Tibial artery (tissue), 4 donors: ENCODE results near the gene MAP6D1.

Experiments used
- DNase-seq, 2 donors: peaks; one replicate each; pipeline ENCODE4 v3.0.0-alpha.2; 2019
- H3K27ac ChIP-seq, 2 donors: fragments of 200-600 bp; sonication (generic) in 1 of 2; 1 replicate in 1 of 2; 2 replicates in 1 of 2; pipeline ENCODE4 v1.5.1; 2018 to 2019; ENCODE audit warnings: mild to moderate bottlenecking in 1 of 2
- H3K27me3 ChIP-seq, 2 donors: fragments of 200-600 bp; sonication (generic) in 1 of 2; one replicate each; pipeline versions ENCODE4 v1.5.1 to v1.6.0; 2016 to 2019
- H3K36me3 ChIP-seq, 3 donors: fragments of 200-600 bp; sonication (generic) in 2 of 3; one replicate each; pipeline ENCODE4 v1.5.1; 2016 to 2019; ENCODE audit warnings: mild to moderate bottlenecking in 2 of 3
- H3K4me1 ChIP-seq, 4 donors: fragments of 200-600 bp; sonication (generic) in 2 of 4; 1 replicate in 3 of 4; 2 replicates in 1 of 4; pipeline ENCODE4 v1.5.1; 2016 to 2019
- H3K4me3 ChIP-seq, 2 donors: fragments of 200-600 bp; sonication (generic) in 1 of 2; 1 replicate in 1 of 2; 2 replicates in 1 of 2; pipeline ENCODE4 v1.5.1; 2018 to 2019; ENCODE audit warnings: mild to moderate bottlenecking in 2 of 2
- H3K9me3 ChIP-seq, 3 donors: fragments of 200-600 bp; sonication (generic) in 1 of 3; one replicate each; pipeline ENCODE4 v1.5.1; 2016 to 2019
- CTCF ChIP-seq, 2 experiments: fragments of 200-600 bp in 1 of 2; fragments of 450-650 bp in 1 of 2; IDR thresholded peaks; one replicate each; pipeline ENCODE4 v1.5.1; 2017 to 2019; ENCODE audit warnings: antibody characterized with exemption in 2 of 2, mild to moderate bottlenecking in 1 of 2, moderate library complexity in 1 of 2
- intact Hi-C: fragments of 100-400 bp; cut with DNase I; formaldehyde crosslinking; loops from one replicate; pipeline ENCODE4 v1.15.0; 2023; ENCODE audit warnings: low total_unique reads

MAP6D1 gene

DNA sequence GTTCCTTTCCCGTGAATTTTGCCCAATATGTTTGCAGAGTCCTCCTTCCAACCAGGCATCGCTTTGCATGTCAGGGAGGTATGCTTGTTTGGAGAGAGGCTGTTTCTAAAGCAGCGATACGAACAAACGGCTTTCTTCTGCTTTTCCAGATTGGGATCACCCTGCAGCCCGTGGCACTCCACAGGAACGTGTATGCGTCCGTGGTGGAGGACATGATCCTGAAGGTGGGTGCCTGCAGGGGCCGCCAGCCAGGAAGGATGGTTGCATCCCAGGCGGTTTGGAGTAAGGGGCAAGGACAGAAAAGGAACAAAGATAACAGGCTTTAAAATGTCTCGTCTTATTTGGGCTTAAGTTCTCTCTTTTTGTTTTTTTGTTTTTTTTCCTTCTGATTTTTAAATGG is 17.5 kb downstream of the MAP6D1 start:
- no peak for TF ChIP-seq CTCF (IDR thresholded peaks at IDR 0.05)
- Histone ChIP-seq H3K27ac (no peak overlapping the region), H3K4me1 (no peaks in the 10 kb centered on the region), H3K27me3 (no peaks in the 10 kb centered on the region), H3K4me3 (no peak overlapping the region), H3K36me3 (peaks cover 52 to 99% (median 92%) of the 10 kb centered on the region in 3 donors), H3K9me3 (no peaks in the 10 kb centered on the region)
- DNase-seq = no peak
- intact Hi-C loops = no loop called here

GRCh38 chr3:183807209-183807728 is 18.1 kb downstream of the MAP6D1 start:
- Histone ChIP-seq H3K9me3 (no peaks in the 10 kb centered on the region), H3K4me3 (no peak overlapping the region), H3K27me3 (no peaks in the 10 kb centered on the region), H3K36me3 (peaks cover 54 to 99% (median 97%) of the 10 kb centered on the region in 3 donors), H3K4me1 (no peaks in the 10 kb centered on the region), H3K27ac (no peak overlapping the region)
- intact Hi-C loops = no loop called here
- DNase-seq = no peak
- no peak for TF ChIP-seq CTCF (IDR thresholded peaks at IDR 0.05)

- intact Hi-C loops = no loop called here
- no peak overlapping the region for H3K4me3 ChIP-seq
- peaks cover 67 to 99% (median 94%) of the 10 kb centered on the region in 3 donors for H3K36me3 ChIP-seq
- DNase-seq = no peak
- no peak overlapping the region for H3K27ac ChIP-seq
- no peaks in the 10 kb centered on the region for H3K27me3 ChIP-seq
- H3K9me3 ChIP-seq = no peaks in the 10 kb centered on the region
- H3K4me1 ChIP-seq = no peaks in the 10 kb centered on the region
- TF ChIP-seq CTCF (IDR thresholded peaks at IDR 0.05) = no peak
Observed at GRCh38 chr3:183802989-183803388, 22.4 kb downstream of the MAP6D1 start.

DNA sequence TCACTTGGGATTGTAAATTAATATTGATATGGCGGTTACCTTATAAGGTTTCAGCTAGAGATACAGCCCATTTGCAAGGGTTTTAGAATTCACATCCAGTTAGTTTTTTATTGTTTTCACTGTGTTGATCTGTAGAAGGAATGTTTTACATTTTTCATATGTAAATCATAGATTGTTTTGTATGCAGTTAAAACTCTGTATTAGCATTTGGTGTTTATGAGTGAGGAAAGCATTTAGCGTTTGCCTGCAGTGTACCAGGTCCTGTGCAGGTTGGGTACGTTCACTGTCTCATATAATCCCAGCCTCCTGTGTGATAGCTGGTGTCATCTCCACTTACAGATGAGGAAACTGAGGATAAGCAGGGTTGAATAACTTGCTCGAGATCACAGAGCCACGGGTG is 23.8 kb downstream of the MAP6D1 start:
- H3K27me3 ChIP-seq = no peaks in the 10 kb centered on the region
- H3K27ac ChIP-seq = no peak overlapping the region
- no peak for TF ChIP-seq CTCF (IDR thresholded peaks at IDR 0.05)
- no peak overlapping the region for H3K4me3 ChIP-seq
- no peaks in the 10 kb centered on the region for H3K4me1 ChIP-seq
- DNase-seq = no peak
- peaks cover 58 to 97% (median 83%) of the 10 kb centered on the region in 3 donors for H3K36me3 ChIP-seq
- no peaks in the 10 kb centered on the region for H3K9me3 ChIP-seq
- intact Hi-C loops = no loop called here

GRCh38 chr3:183800243-183800863 is 25.0 kb downstream of the MAP6D1 start:
- Histone ChIP-seq H3K27me3 (no peaks in the 10 kb centered on the region), H3K27ac (no peak overlapping the region), H3K4me1 (no peaks in the 10 kb centered on the region), H3K9me3 (no peaks in the 10 kb centered on the region), H3K4me3 (no peak overlapping the region), H3K36me3 (peaks cover 58 to 85% (median 70%) of the 10 kb centered on the region in 3 donors)
- DNase-seq = no peak
- intact Hi-C loops = no loop called here
- no peak for TF ChIP-seq CTCF (IDR thresholded peaks at IDR 0.05)
